IMR-90 (cell line): Measurements from ENCODE around the gene HYI. TPM values are rescaled to one million over a fixed set of nuclear protein-coding genes. Genes with fewer than 3 reads are reported as not detected.

Experiments used
- ATAC-seq: fragments of 200-7000 bp; cut with Tn5 transposase; 2 replicates; pipeline ENCODE4 v1.9.1; 2020; ENCODE audit warnings: low read depth, mild to moderate bottlenecking, moderate library complexity
- BruUV-seq: library from RNA; stranded (reverse); fragments of 400-500 nt; replicated peaks from 2 replicates; lab custom pipeline; 2021; lab: Mats Ljungman, UMichigan
- CTCF ChIA-PET: fragments of 300-600 bp; formaldehyde crosslinking; extraction: SDS; loops from one replicate; lab custom pipeline; 2021; ENCODE audit warnings: antibody characterized with exemption; lab: Yijun Ruan, JAX
- POLR2A ChIA-PET: fragments of 300-600 bp; sonication (Branson Sonifier 250); formaldehyde crosslinking; loops from one replicate; lab custom pipeline; 2022; ENCODE audit warnings: antibody characterized with exemption; ENCODE audit not compliant: unreplicated experiment; lab: Charles Lee
- DNase-seq: peaks from one replicate; pipeline ENCODE4 v3.0.0; 2013
- H2AFZ ChIP-seq: replicated peaks from 2 replicates; pipeline ENCODE3; 2013; ENCODE audit warnings: low read length, mild to moderate bottlenecking; ENCODE audit not compliant: poor library complexity
- H2AK5ac ChIP-seq: 2 replicates; pipeline ENCODE4 v1.6.1; 2013; ENCODE audit warnings: low read depth, low read length, inconsistent platforms
- H2AK9ac ChIP-seq: replicated peaks from 2 replicates; pipeline ENCODE3; 2013; ENCODE audit warnings: mild to moderate bottlenecking, low read depth, low read length, moderate library complexity; ENCODE audit not compliant: poor library complexity
- H2BK120ac ChIP-seq: 2 replicates; pipeline ENCODE4 v1.6.1; 2013; ENCODE audit warnings: low read depth, low read length, inconsistent platforms
- H2BK15ac ChIP-seq: 3 replicates; pipeline ENCODE4 v1.6.1; 2013; ENCODE audit warnings: low read depth, low read length, inconsistent platforms
- H2BK20ac ChIP-seq: 2 replicates; pipeline ENCODE4 v1.6.1; 2013; ENCODE audit warnings: low read depth, mild to moderate bottlenecking, inconsistent platforms, low read length, moderate library complexity
- H2BK5ac ChIP-seq: 2 replicates; pipeline ENCODE4 v1.6.1; 2013; ENCODE audit warnings: mild to moderate bottlenecking, low read depth, low read length, inconsistent platforms; ENCODE audit not compliant: poor library complexity, severe bottlenecking
- H3K14ac ChIP-seq: replicated peaks from 2 replicates; pipeline ENCODE4 v1.6.1; 2013; ENCODE audit warnings: low read depth, low read length, inconsistent platforms
- H3K18ac ChIP-seq: 2 replicates; pipeline ENCODE4 v1.6.1; 2013; ENCODE audit warnings: low read depth, low read length, control low read depth
- H3K23ac ChIP-seq: 2 replicates; pipeline ENCODE4 v1.6.1; 2013; ENCODE audit warnings: low read depth, low read length, inconsistent platforms
- H3K27ac ChIP-seq: 2 replicates; pipeline ENCODE4 v1.5.1; 2013; ENCODE audit warnings: mild to moderate bottlenecking, control low read depth, low read length; ENCODE audit not compliant: insufficient read depth
- H3K27me3 ChIP-seq: 2 replicates; pipeline ENCODE4 v1.6.1; 2013; ENCODE audit warnings: low read length; ENCODE audit not compliant: control insufficient read depth, insufficient read depth
- H3K36me3 ChIP-seq: 2 replicates; pipeline ENCODE4 v1.6.1; 2013; ENCODE audit warnings: low read length, mixed read lengths; ENCODE audit not compliant: control insufficient read depth, insufficient read depth
- H3K4ac ChIP-seq: 2 replicates; pipeline ENCODE4 v1.6.1; 2013; ENCODE audit warnings: low read depth, low read length, inconsistent platforms
- H3K4me1 ChIP-seq: 2 replicates; pipeline ENCODE4 v1.6.1; 2013; ENCODE audit warnings: low read length, mixed read lengths; ENCODE audit not compliant: control insufficient read depth, insufficient read depth
- H3K4me2 ChIP-seq: 2 replicates; pipeline ENCODE4 v1.6.1; 2013; ENCODE audit warnings: low read depth, mild to moderate bottlenecking, control low read depth, low read length, moderate library complexity
- H3K4me3 ChIP-seq: 2 replicates; pipeline ENCODE4 v1.5.1; 2013; ENCODE audit warnings: low read depth, mild to moderate bottlenecking, control low read depth, low read length, moderate library complexity; ENCODE audit not compliant: insufficient read depth
- H3K56ac ChIP-seq: 2 replicates; pipeline ENCODE4 v1.6.1; 2013; ENCODE audit warnings: low read length, inconsistent platforms; ENCODE audit not compliant: insufficient read depth; ENCODE audit errors: extremely low read depth
- H3K79me1 ChIP-seq, 2 experiments: 2 replicates each; pipeline ENCODE4 v1.6.1; 2013; ENCODE audit warnings: low read length in 2 of 2, inconsistent platforms in 1 of 2, low read depth in 1 of 2
- H3K9ac ChIP-seq: 2 replicates; pipeline ENCODE4 v1.6.1; 2013; ENCODE audit warnings: low read depth, low read length, control low read depth
- H3K9me1 ChIP-seq: 2 replicates; pipeline ENCODE4 v1.6.1; 2013; ENCODE audit warnings: low read length, inconsistent platforms; ENCODE audit not compliant: insufficient read depth
- H3K9me3 ChIP-seq: 2 replicates; pipeline ENCODE4 v1.6.1; 2013; ENCODE audit warnings: low read length; ENCODE audit not compliant: control insufficient read depth, insufficient read depth
- H4K20me1 ChIP-seq: 2 replicates; pipeline ENCODE4 v1.6.1; 2013; ENCODE audit warnings: low read length, inconsistent platforms; ENCODE audit not compliant: insufficient read depth
- H4K5ac ChIP-seq: 2 replicates; pipeline ENCODE4 v1.6.1; 2013; ENCODE audit warnings: mild to moderate bottlenecking, low read depth, low read length, control low read depth
- H4K8ac ChIP-seq, 2 experiments: 2 replicates each; pipeline ENCODE4 v1.6.1; 2013; ENCODE audit warnings: low read depth in 2 of 2, low read length in 2 of 2, control low read depth in 1 of 2, inconsistent platforms in 1 of 2
- H4K91ac ChIP-seq: 2 replicates; pipeline ENCODE4 v1.6.1; 2013; ENCODE audit warnings: low read depth, low read length, inconsistent platforms; ENCODE audit not compliant: insufficient read depth
- BHLHE40 ChIP-seq: fragments of 150-350 bp; IDR thresholded peaks from 2 replicates; pipeline ENCODE4 v1.6.1; 2016; ENCODE audit warnings: mild to moderate bottlenecking, low read depth, low read length
- CEBPB ChIP-seq: IDR thresholded peaks from 2 replicates; pipeline ENCODE4 v1.6.1; 2012; ENCODE audit warnings: low read depth, low read length, improper control_type of control experiment
- CHD1 ChIP-seq: IDR thresholded peaks from 2 replicates; pipeline ENCODE4 v1.6.1; 2012; ENCODE audit warnings: low read depth, low read length, improper control_type of control experiment
- FOS ChIP-seq: fragments of 150-350 bp; IDR thresholded peaks from 2 replicates; pipeline ENCODE4 v1.6.1; 2016; ENCODE audit warnings: low read depth, low read length
- MAFK ChIP-seq: IDR thresholded peaks from 2 replicates; pipeline ENCODE4 v1.6.1; 2012; ENCODE audit warnings: low read depth, low read length, improper control_type of control experiment
- MAZ ChIP-seq: IDR thresholded peaks from 2 replicates; pipeline ENCODE4 v1.6.1; 2012; ENCODE audit warnings: low read depth, mild to moderate bottlenecking, low read length, improper control_type of control experiment, moderate library complexity, borderline replicate concordance
- MXI1 ChIP-seq: IDR thresholded peaks from 2 replicates; pipeline ENCODE4 v1.6.1; 2012; ENCODE audit warnings: low read depth, mild to moderate bottlenecking, low read length, moderate library complexity, borderline replicate concordance
- NFE2L2 ChIP-seq: fragments of 150-350 bp; IDR thresholded peaks from 2 replicates; pipeline ENCODE4 v1.6.1; 2016; ENCODE audit warnings: low read depth, mild to moderate bottlenecking, low read length
- POLR2A ChIP-seq: IDR thresholded peaks from 2 replicates; pipeline ENCODE4 v1.6.1; 2012; ENCODE audit warnings: mild to moderate bottlenecking, low read depth, low read length
- RAD21 ChIP-seq: IDR thresholded peaks from 2 replicates; pipeline ENCODE4 v1.6.1; 2012; ENCODE audit warnings: low read length, improper control_type of control experiment
- RCOR1 ChIP-seq: IDR thresholded peaks from 2 replicates; pipeline ENCODE4 v1.6.1; 2012; ENCODE audit warnings: mild to moderate bottlenecking, low read length, improper control_type of control experiment; ENCODE audit not compliant: insufficient replicate concordance
- RFX5 ChIP-seq: IDR thresholded peaks from 2 replicates; pipeline ENCODE4 v1.8.0; 2012; ENCODE audit warnings: low read depth, mild to moderate bottlenecking, low read length, moderate library complexity
- SMC3 ChIP-seq: fragments of 150-350 bp; IDR thresholded peaks from 2 replicates; pipeline ENCODE4 v1.6.1; 2016; ENCODE audit warnings: low read depth, mild to moderate bottlenecking, antibody characterized with exemption, low read length, moderate library complexity
- WGBS, 2 experiments: methylation state at CpG; one replicate each; pipeline versions ENCODE4 v1.1.5 to v1.1.7; 2013; ENCODE audit warnings: missing lambda C conversion rate in 2 of 2; ENCODE audit not compliant: insufficient read length in 1 of 2; ENCODE audit errors: extremely low coverage in 2 of 2; 5-methylcytosine and 5-hydroxymethylcytosine counted together
- dilution Hi-C: fragments of 300-500 bp; cut with HindIII; formaldehyde crosslinking; loops from one replicate; pipeline ENCODE4 v1.14.3; 2018; ENCODE audit warnings: low sequenced_read_pairs; ENCODE audit not compliant: unreplicated experiment
- in situ Hi-C: fragments of 300-500 bp; cut with MboI; formaldehyde crosslinking; loops from 3 replicates; pipeline ENCODE4 v1.14.3; 2019; ENCODE audit warnings: low sequenced_read_pairs, inconsistent platforms, mixed read lengths
- intact Hi-C: fragments of 100-400 bp; cut with micrococcal nuclease; formaldehyde crosslinking; loops from 2 replicates; pipeline ENCODE4 v1.10.0; 2022
- polyA plus RNA-seq, 3 experiments: library from polyadenylated mRNA; depleted of rRNA; stranded (reverse); fragments of >200 nt; gene quantifications; 2 replicates each; pipeline ENCODE4 v1.2.3, GENCODE V29; 2012; ENCODE audit warnings: low replicate concordance in 1 of 3
- total RNA-seq: library from RNA; depleted of rRNA; stranded (reverse); fragments of >200 nt; gene quantifications from 2 replicates; pipeline ENCODE4 v1.2.3, GENCODE V29; 2012
- TF ChIP-seq, protein P1 (sequence below): conservative IDR thresholded peaks from 2 replicates; pipeline ENCODE4 v1.5.1; 2012; ENCODE audit warnings: mild to moderate bottlenecking, low read depth, low read length, improper control_type of control experiment
- TF ChIP-seq, protein P2 (sequence below): fragments of 150-350 bp; IDR thresholded peaks from 2 replicates; pipeline ENCODE4 v1.6.1; 2016; ENCODE audit warnings: low read depth, mild to moderate bottlenecking, low read length, moderate library complexity, borderline replicate concordance
- TF ChIP-seq, protein P3 (sequence below): fragments of 150-350 bp; IDR thresholded peaks from 2 replicates; pipeline ENCODE4 v1.6.1; 2017; ENCODE audit warnings: mild to moderate bottlenecking, antibody characterized with exemption, low read length, low read depth

HYI gene
- total and polyA plus RNA-seq, 2 of the 4 experiments (the other 2 are of a cell fraction): 21.5 to 53.7 TPM

DNA sequence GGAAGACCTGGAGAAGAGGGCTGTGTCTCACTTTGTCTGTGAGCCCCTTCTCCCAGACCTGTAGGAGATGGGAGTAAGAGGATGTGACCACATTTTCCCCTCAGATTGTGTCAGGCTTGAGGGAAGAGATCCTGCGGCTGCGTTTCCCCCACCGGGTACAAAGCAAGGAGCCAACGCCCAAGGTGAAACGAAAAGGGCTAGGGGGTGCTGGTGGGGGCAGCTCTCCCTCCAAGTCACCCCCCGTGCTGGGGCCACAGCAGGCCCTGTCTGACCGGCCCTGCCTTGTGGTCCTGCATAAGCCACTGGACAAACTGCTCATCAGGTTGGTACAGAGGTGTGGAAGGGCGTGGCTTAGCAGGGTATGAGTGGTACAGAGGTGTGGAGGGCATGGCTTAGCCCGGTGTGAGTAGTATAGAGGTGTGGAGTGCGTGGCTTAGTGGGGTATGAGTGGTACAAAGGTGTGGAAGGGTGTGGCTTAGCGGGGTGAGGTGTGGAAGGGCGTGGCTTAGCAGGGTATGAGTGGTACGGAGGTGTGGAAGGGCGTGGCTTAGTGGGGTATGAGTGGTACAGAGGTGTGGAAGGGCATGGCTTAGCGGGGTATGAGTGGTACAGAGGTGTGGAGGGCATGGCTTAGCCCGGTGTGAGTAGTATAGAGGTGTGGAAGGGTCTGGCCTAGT is 30.6 kb downstream of the HYI start:
- peaks cover 20% of the 10 kb centered on the region; the same call in 1 of the 2 replicates for H3K9me1 ChIP-seq

More for the DNA sequence above, 30.6 kb downstream of the HYI start:
- H2BK120ac ChIP-seq: no peak overlapping the region
- H2BK15ac ChIP-seq: no peak overlapping the region
- H3K79me1 ChIP-seq: peaks cover 0 to 4% of the 10 kb centered on the region in 2 experiments; a peak in 2 of 4 replicates
- no peak overlapping the region for H4K8ac ChIP-seq
- H3K27ac ChIP-seq: no peak overlapping the region
- no peak overlapping the region for H3K23ac ChIP-seq
- no peak overlapping the region for H3K14ac ChIP-seq
- DNase-seq (no peak), ATAC-seq (no peak)
- peaks cover 95% of the 10 kb centered on the region for H3K36me3 ChIP-seq
- no peak overlapping the region for H2BK20ac ChIP-seq
- no peaks in the 10 kb centered on the region for H3K9me3 ChIP-seq
- H3K9ac ChIP-seq: no peak overlapping the region
- no peak overlapping the region for H3K4me3 ChIP-seq
- H2AFZ ChIP-seq: no peak overlapping the region
- no peak overlapping the region for H2BK5ac ChIP-seq
- in situ Hi-C loops: loop anchor here (25.0 kb wide), 1 partner anchor 511 kb away; no protein-coding TSS in a partner anchor
- dilution Hi-C loops: no loop called here
- no peak overlapping the region for H3K4me2 ChIP-seq
- no TSS peak for BruUV-seq
- no peak overlapping the region for H3K56ac ChIP-seq
- H3K27me3 ChIP-seq: no peaks in the 10 kb centered on the region
- H4K5ac ChIP-seq: no peak overlapping the region
- no peak for TF ChIP-seq RCOR1
- no peak for TF ChIP-seq MXI1
- no peak for TF ChIP-seq CEBPB
- TF ChIP-seq, protein P1, sequence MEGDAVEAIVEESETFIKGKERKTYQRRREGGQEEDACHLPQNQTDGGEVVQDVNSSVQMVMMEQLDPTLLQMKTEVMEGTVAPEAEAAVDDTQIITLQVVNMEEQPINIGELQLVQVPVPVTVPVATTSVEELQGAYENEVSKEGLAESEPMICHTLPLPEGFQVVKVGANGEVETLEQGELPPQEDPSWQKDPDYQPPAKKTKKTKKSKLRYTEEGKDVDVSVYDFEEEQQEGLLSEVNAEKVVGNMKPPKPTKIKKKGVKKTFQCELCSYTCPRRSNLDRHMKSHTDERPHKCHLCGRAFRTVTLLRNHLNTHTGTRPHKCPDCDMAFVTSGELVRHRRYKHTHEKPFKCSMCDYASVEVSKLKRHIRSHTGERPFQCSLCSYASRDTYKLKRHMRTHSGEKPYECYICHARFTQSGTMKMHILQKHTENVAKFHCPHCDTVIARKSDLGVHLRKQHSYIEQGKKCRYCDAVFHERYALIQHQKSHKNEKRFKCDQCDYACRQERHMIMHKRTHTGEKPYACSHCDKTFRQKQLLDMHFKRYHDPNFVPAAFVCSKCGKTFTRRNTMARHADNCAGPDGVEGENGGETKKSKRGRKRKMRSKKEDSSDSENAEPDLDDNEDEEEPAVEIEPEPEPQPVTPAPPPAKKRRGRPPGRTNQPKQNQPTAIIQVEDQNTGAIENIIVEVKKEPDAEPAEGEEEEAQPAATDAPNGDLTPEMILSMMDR: no peak
- TF ChIP-seq, protein P2, sequence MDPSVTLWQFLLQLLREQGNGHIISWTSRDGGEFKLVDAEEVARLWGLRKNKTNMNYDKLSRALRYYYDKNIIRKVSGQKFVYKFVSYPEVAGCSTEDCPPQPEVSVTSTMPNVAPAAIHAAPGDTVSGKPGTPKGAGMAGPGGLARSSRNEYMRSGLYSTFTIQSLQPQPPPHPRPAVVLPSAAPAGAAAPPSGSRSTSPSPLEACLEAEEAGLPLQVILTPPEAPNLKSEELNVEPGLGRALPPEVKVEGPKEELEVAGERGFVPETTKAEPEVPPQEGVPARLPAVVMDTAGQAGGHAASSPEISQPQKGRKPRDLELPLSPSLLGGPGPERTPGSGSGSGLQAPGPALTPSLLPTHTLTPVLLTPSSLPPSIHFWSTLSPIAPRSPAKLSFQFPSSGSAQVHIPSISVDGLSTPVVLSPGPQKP: no peak
- TF ChIP-seq FOS: no peak
- no peak for TF ChIP-seq NFE2L2
- no peak for TF ChIP-seq CHD1
- TF ChIP-seq MAZ: no peak
- TF ChIP-seq RAD21: no peak
- no peak for TF ChIP-seq SMC3
- no peak for TF ChIP-seq BHLHE40
- TF ChIP-seq MAFK: no peak
- TF ChIP-seq POLR2A: no peak
- TF ChIP-seq RFX5: no peak
- TF ChIP-seq, protein P3, sequence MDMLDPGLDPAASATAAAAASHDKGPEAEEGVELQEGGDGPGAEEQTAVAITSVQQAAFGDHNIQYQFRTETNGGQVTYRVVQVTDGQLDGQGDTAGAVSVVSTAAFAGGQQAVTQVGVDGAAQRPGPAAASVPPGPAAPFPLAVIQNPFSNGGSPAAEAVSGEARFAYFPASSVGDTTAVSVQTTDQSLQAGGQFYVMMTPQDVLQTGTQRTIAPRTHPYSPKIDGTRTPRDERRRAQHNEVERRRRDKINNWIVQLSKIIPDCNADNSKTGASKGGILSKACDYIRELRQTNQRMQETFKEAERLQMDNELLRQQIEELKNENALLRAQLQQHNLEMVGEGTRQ: no peak
- no peak overlapping the region for H3K4ac ChIP-seq
- ChIA-PET POLR2A (no interaction called here), CTCF (no interaction called here)
- WGBS, 2 experiments: 93% methylated on average over 7 of the region's 16 CpGs; no CpG with 5 or more reads in 1 of the 2 experiments
- peak overlapping the region; percentile 82 for H2AK9ac ChIP-seq
- no peak overlapping the region for H3K18ac ChIP-seq
- no peaks in the 10 kb centered on the region; the same call in 1 of the 2 replicates for H4K20me1 ChIP-seq
- no peak overlapping the region for H2AK5ac ChIP-seq
- intact Hi-C loops: no loop called here
- no peaks in the 10 kb centered on the region for H3K4me1 ChIP-seq
- no peak overlapping the region for H4K91ac ChIP-seq
